MCF 10A (cell line): ENCODE data around the gene DUSP22. TPM values are rescaled to one million over a fixed set of nuclear protein-coding genes. Genes with fewer than 3 reads are reported as not detected.

Experiments
- BruUV-seq: library from RNA; stranded (reverse); fragments of 400-500 nt; replicated peaks from 2 replicates; lab custom pipeline; 2021; lab: Mats Ljungman, UMichigan
- CTCF ChIA-PET: fragments of 300-600 bp; sonication (Branson Sonifier 250); formaldehyde crosslinking; extraction: SDS; loops from one replicate; lab custom pipeline; 2021; ENCODE audit warnings: antibody characterized with exemption, inconsistent platforms; lab: Yijun Ruan, JAX
- POLR2A ChIA-PET: fragments of 300-600, 350-650 bp; sonication (Branson Sonifier 250); formaldehyde crosslinking; extraction: SDS; loops from one replicate; lab custom pipeline; 2020; ENCODE audit warnings: antibody characterized with exemption, inconsistent platforms; lab: Yijun Ruan, JAX
- DNase-seq: peaks from one replicate; pipeline ENCODE4 v3.0.0-alpha.2; 2018; ENCODE audit not compliant: unreplicated experiment
- H3K27ac Mint-ChIP-seq: one replicate; pipeline ENCODE4 v1.8.0; 2022; ENCODE audit warnings: mild to moderate bottlenecking, low read depth, mixed read lengths; ENCODE audit not compliant: unreplicated experiment
- H3K27me3 Mint-ChIP-seq: one replicate; pipeline ENCODE4 v1.8.0; 2022; ENCODE audit warnings: mixed read lengths; ENCODE audit not compliant: insufficient read depth, unreplicated experiment
- H3K36me3 Mint-ChIP-seq: one replicate; pipeline ENCODE4 v1.8.0; 2022; ENCODE audit warnings: mild to moderate bottlenecking, moderate library complexity, mixed read lengths; ENCODE audit not compliant: insufficient read depth, unreplicated experiment
- H3K4me1 Mint-ChIP-seq: one replicate; pipeline ENCODE4 v1.8.0; 2022; ENCODE audit warnings: mixed read lengths; ENCODE audit not compliant: insufficient read depth, unreplicated experiment
- H3K4me3 Mint-ChIP-seq: one replicate; pipeline ENCODE4 v1.8.0; 2022; ENCODE audit warnings: mild to moderate bottlenecking, moderate library complexity, mixed read lengths; ENCODE audit not compliant: unreplicated experiment
- H3K9me3 Mint-ChIP-seq: one replicate; pipeline ENCODE4 v1.8.0; 2022; ENCODE audit warnings: mixed read lengths; ENCODE audit not compliant: unreplicated experiment
- CTCF ChIP-seq: fragments of 200-600 bp; IDR thresholded peaks from one replicate; pipeline ENCODE4 v1.8.0; 2022; ENCODE audit warnings: antibody characterized with exemption, mild to moderate bottlenecking; ENCODE audit not compliant: unreplicated experiment
- intact Hi-C: fragments of 100-400 bp; cut with micrococcal nuclease; formaldehyde crosslinking; loops from 2 replicates; pipeline ENCODE4 v1.14.1; 2022
- total RNA-seq: library from RNA; stranded (reverse); gene quantifications from 2 replicates; pipeline ENCODE4 v1.2.3, GENCODE V29; 2022

Gene DUSP22
- total RNA-seq, 1 experiment from 2014 or later, result 29.4 TPM

- CTCF ChIA-PET, result interaction anchor here (0.9 to 3.3 kb wide), 2 partner anchors 9 to 14 kb away, joined by 3 to 16 read pairs; no protein-coding TSS in a partner anchor
- no peak for TF ChIP-seq CTCF
- no peaks in the 10 kb centered on the region for H3K9me3 Mint-ChIP-seq
Measured at GRCh38 chr6:352474-352873, 60.2 kb downstream of the DUSP22 start.

GRCh38 chr6:352896-353470 is 60.7 kb downstream of the DUSP22 start:
- intact Hi-C loops, result no loop called here
- Mint-ChIP-seq H3K9me3 (no peaks in the 10 kb centered on the region), H3K27ac (no peak overlapping the region), H3K36me3 (peaks cover 19% of the 10 kb centered on the region), H3K4me1 (no peaks in the 10 kb centered on the region), H3K27me3 (no peaks in the 10 kb centered on the region), H3K4me3 (no peak overlapping the region)
- POLR2A ChIA-PET, result interaction anchor here (1.1 kb wide), 1 partner anchor 58 kb away, joined by 3 read pairs; no protein-coding TSS in a partner anchor
- DNase-seq, result no peak
- CTCF ChIA-PET, result interaction anchor here (1.0 to 3.3 kb wide), 2 partner anchors 14 to 165 kb away, joined by 4 to 16 read pairs; no protein-coding TSS in a partner anchor
- TF ChIP-seq CTCF, result no peak
- no TSS peak for BruUV-seq

More at GRCh38 chr6:352474-352873, 60.2 kb downstream of the DUSP22 start:
- Mint-ChIP-seq H3K27me3 (no peaks in the 10 kb centered on the region), H3K27ac (no peak overlapping the region), H3K4me3 (no peak overlapping the region), H3K4me1 (no peaks in the 10 kb centered on the region), H3K36me3 (peaks cover 19% of the 10 kb centered on the region)
- no peak for DNase-seq
- BruUV-seq, result no TSS peak
- POLR2A ChIA-PET, result interaction anchor here (0.9 kb wide), 1 partner anchor 9 kb away, joined by 4 read pairs; no protein-coding TSS in a partner anchor
- intact Hi-C loops, result no loop called here

GRCh38 chr6:353642-354614 is 61.6 kb downstream of the DUSP22 start:
- peaks cover 12% of the 10 kb centered on the region for H3K36me3 Mint-ChIP-seq
- intact Hi-C loops, result no loop called here
- POLR2A ChIA-PET, result interaction anchor here (1.1 kb wide), 1 partner anchor 57 kb away, joined by 3 read pairs; no protein-coding TSS in a partner anchor

More at GRCh38 chr6:353642-354614, 61.6 kb downstream of the DUSP22 start:
- no peak overlapping the region for H3K4me3 Mint-ChIP-seq
- H3K27ac Mint-ChIP-seq, result no peak overlapping the region
- DNase-seq, result no peak
- TF ChIP-seq CTCF, result no peak
- H3K4me1 Mint-ChIP-seq, result no peaks in the 10 kb centered on the region
- no peaks in the 10 kb centered on the region for H3K27me3 Mint-ChIP-seq
- BruUV-seq, result no TSS peak
- H3K9me3 Mint-ChIP-seq, result no peaks in the 10 kb centered on the region
- CTCF ChIA-PET, result interaction anchor here (1.0 to 3.3 kb wide), 2 partner anchors 15 to 166 kb away, joined by 4 to 16 read pairs; no protein-coding TSS in a partner anchor
